Mesendoderm (in vitro differentiated cells): ENCODE measurements around the gene ALS2CL.

ENCODE experiments used
- DNase-seq: peaks from one replicate; pipeline ENCODE4 v3.0.0; 2013
- H2AK5ac ChIP-seq: 2 replicates; pipeline ENCODE4 v1.6.1; 2013; ENCODE audit warnings: low read length, inconsistent platforms
- H2BK120ac ChIP-seq: 2 replicates; pipeline ENCODE4 v1.6.1; 2013; ENCODE audit warnings: low read depth, mild to moderate bottlenecking, low read length, moderate library complexity, mixed read lengths
- H2BK15ac ChIP-seq: replicated peaks from 2 replicates; pipeline ENCODE4 v1.6.1; 2013; ENCODE audit warnings: low read depth, mild to moderate bottlenecking, moderate library complexity
- H2BK5ac ChIP-seq: 2 replicates; pipeline ENCODE4 v1.6.1; 2013; ENCODE audit warnings: low read length, inconsistent platforms
- H3K18ac ChIP-seq: 2 replicates; pipeline ENCODE4 v1.6.1; 2013; ENCODE audit warnings: mild to moderate bottlenecking, low read length, mixed read lengths
- H3K23ac ChIP-seq: one replicate; pipeline ENCODE4 v1.6.1; 2013; ENCODE audit warnings: low read length
- H3K27ac ChIP-seq: 2 replicates; pipeline ENCODE4 v1.5.1; 2013; ENCODE audit warnings: low read depth, mild to moderate bottlenecking, inconsistent platforms, low read length, moderate library complexity
- H3K27me3 ChIP-seq: 2 replicates; pipeline ENCODE4 v1.6.1; 2013; ENCODE audit warnings: low read length, control low read depth, mild to moderate bottlenecking, inconsistent platforms; ENCODE audit not compliant: insufficient read depth, poor library complexity
- H3K36me3 ChIP-seq: 2 replicates; pipeline ENCODE4 v1.6.1; 2013; ENCODE audit warnings: low read length, inconsistent platforms; ENCODE audit not compliant: control insufficient read depth, insufficient read depth
- H3K4ac ChIP-seq: one replicate; pipeline ENCODE4 v1.6.1; 2013; ENCODE audit warnings: low read depth, mild to moderate bottlenecking, low read length, moderate library complexity
- H3K4me1 ChIP-seq: 2 replicates; pipeline ENCODE4 v1.6.1; 2013; ENCODE audit warnings: low read depth, low read length, inconsistent platforms; ENCODE audit not compliant: control insufficient read depth
- H3K4me2 ChIP-seq: 2 replicates; pipeline ENCODE4 v1.6.1; 2013; ENCODE audit warnings: low read length
- H3K4me3 ChIP-seq: 2 replicates; pipeline ENCODE4 v1.5.1; 2013; ENCODE audit warnings: mild to moderate bottlenecking, low read length
- H3K56ac ChIP-seq: one replicate; pipeline ENCODE4 v1.6.1; 2013; ENCODE audit warnings: low read length
- H3K79me1 ChIP-seq: 2 replicates; pipeline ENCODE4 v1.6.1; 2013; ENCODE audit warnings: low read length, inconsistent platforms
- H3K79me2 ChIP-seq: 2 replicates; pipeline ENCODE4 v1.6.1; 2013; ENCODE audit warnings: mild to moderate bottlenecking, low read length; ENCODE audit not compliant: control insufficient read depth, insufficient read depth
- H3K9ac ChIP-seq: 2 replicates; pipeline ENCODE4 v1.6.1; 2013; ENCODE audit warnings: low read length, inconsistent platforms
- H4K5ac ChIP-seq: one replicate; pipeline ENCODE4 v1.6.1; 2013; ENCODE audit warnings: low read length
- H4K8ac ChIP-seq: one replicate; pipeline ENCODE4 v1.6.1; 2013; ENCODE audit warnings: low read depth, mild to moderate bottlenecking, control low read depth, low read length, moderate library complexity
- WGBS: extraction: QIAGEN DNeasy Blood & Tissue Kit; methylation state at CpG from one replicate; pipeline ENCODE4 v1.1.7; 2013; ENCODE audit warnings: low lambda C conversion rate, missing lambda C conversion rate; ENCODE audit not compliant: insufficient coverage; ENCODE audit errors: extremely low coverage; 5-methylcytosine and 5-hydroxymethylcytosine counted together

Gene ALS2CL

GRCh38 chr3:46703013-46703520 lies 9.6 kb upstream of the ALS2CL start:
- Histone ChIP-seq H3K79me2 (no peaks in the 10 kb centered on the region), H2BK15ac (no peak overlapping the region), H3K79me1 (no peaks in the 10 kb centered on the region), H2AK5ac (no peak overlapping the region), H3K4me3 (no peak overlapping the region), H2BK120ac (no peak overlapping the region), H3K4me2 (no peak overlapping the region), H4K5ac (no peak overlapping the region), H3K23ac (peak overlapping the region; percentile 80), H3K4me1 (peaks cover 4% of the 10 kb centered on the region), H3K27ac (no peak overlapping the region), H3K36me3 (no peaks in the 10 kb centered on the region), H3K27me3 (no peaks in the 10 kb centered on the region), H4K8ac (no peak overlapping the region), H3K56ac (peak overlapping the region; percentile 15), H3K9ac (no peak overlapping the region), H3K4ac (no peak overlapping the region), H3K18ac (no peak overlapping the region), H2BK5ac (no peak overlapping the region)
- no CpG with 5 or more reads among the region's 4 CpGs for WGBS
- DNase-seq = no peak

DNA sequence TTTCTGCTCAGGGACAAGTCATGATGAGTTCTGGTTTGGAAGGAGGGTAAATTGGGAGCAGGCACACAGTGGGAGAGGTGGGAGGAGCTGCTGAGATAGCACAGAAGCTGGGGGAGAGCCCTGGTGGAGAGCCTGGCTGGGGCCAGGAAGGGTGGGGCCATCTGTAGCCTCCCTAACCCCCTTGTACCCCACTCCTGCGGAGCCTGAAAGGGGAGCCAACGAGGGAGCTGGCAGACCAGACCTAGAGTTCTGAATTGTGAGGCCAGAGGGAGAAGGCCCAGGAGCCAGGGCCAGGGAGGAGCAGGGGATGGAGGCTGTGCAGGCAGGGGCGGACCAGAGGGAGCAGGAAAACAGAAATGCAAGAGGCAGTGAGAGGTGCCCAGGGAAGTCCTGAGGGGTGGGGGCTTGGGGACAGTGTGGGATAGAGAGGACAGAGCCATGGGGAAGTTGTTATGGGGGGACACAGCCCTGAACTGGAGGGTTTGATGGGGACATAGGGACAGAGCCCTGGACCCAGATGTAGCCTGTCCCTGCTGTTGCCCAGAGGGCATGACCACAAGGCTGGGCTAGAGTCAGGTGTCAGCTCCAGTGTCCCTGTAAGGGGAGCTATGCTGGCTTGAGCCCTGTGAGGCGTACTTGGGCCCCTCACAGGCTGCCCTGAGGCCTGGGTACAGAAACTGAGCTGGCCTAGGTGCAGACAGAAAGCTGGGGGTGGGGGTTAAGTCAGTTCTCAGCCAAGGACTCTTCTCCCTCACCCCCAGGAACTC lies 8.9 kb upstream of the ALS2CL start:
- Histone ChIP-seq H3K18ac (no peak overlapping the region), H4K5ac (no peak overlapping the region), H3K36me3 (no peaks in the 10 kb centered on the region), H3K27me3 (no peaks in the 10 kb centered on the region), H3K4ac (no peak overlapping the region), H3K23ac (no peak overlapping the region), H2BK120ac (no peak overlapping the region), H3K4me1 (peaks cover 4% of the 10 kb centered on the region), H4K8ac (no peak overlapping the region), H2AK5ac (no peak overlapping the region), H3K27ac (no peak overlapping the region), H3K4me3 (no peak overlapping the region), H3K9ac (no peak overlapping the region), H3K56ac (peak overlapping the region; percentile 49), H3K79me1 (no peaks in the 10 kb centered on the region), H3K79me2 (no peaks in the 10 kb centered on the region), H3K4me2 (no peak overlapping the region), H2BK5ac (no peak overlapping the region), H2BK15ac (no peak overlapping the region)
- no CpG with 5 or more reads among the region's 4 CpGs for WGBS
- DNase-seq = no peak

- Histone ChIP-seq H2AK5ac (no peak within 1 kb of the TSS), H2BK15ac (no peak within 1 kb of the TSS), H3K36me3 (no peaks in the 10 kb centered on the region), H3K56ac (peak within 1 kb of the TSS; percentile 49), H2BK5ac (no peak within 1 kb of the TSS), H2BK120ac (no peak within 1 kb of the TSS), H3K18ac (no peak within 1 kb of the TSS), H3K79me1 (no peaks in the 10 kb centered on the region), H3K4ac (no peak within 1 kb of the TSS), H4K5ac (no peak within 1 kb of the TSS), H3K4me3 (no peak within 1 kb of the TSS), H3K27ac (no peak within 1 kb of the TSS), H3K79me2 (no peaks in the 10 kb centered on the region), H3K4me2 (peak within 1 kb of the TSS; percentile 22), H3K27me3 (no peaks in the 10 kb centered on the region), H3K9ac (no peak within 1 kb of the TSS), H3K4me1 (peaks cover 3% of the 10 kb centered on the region), H4K8ac (no peak within 1 kb of the TSS), H3K23ac (peak within 1 kb of the TSS; percentile 45)
- DNase-seq = no peak
- WGBS = no CpG with 5 or more reads among the region's 51 CpGs
These were observed 7.9 kb upstream of the ALS2CL start, which contains the start of gene TMIE for GRCh38 chr3:46701181-46701939. TMIE (plus strand) TSS chr3:46701392; CDS start chr3:46701488, 96 bp downstream.

GRCh38 chr3:46700772-46701171 lies 7.3 kb upstream of the ALS2CL start:
- H4K5ac ChIP-seq = no peak overlapping the region
- no peak overlapping the region for H4K8ac ChIP-seq
- no peak overlapping the region for H3K27ac ChIP-seq
- H3K4me3 ChIP-seq = no peak overlapping the region
- no peaks in the 10 kb centered on the region for H3K79me1 ChIP-seq
- H3K4me1 ChIP-seq = peaks cover 3% of the 10 kb centered on the region
- no peaks in the 10 kb centered on the region for H3K36me3 ChIP-seq
- no peak overlapping the region for H3K4me2 ChIP-seq
- H3K18ac ChIP-seq = no peak overlapping the region
- no peak overlapping the region for H3K56ac ChIP-seq
- DNase-seq = no peak
- H2BK5ac ChIP-seq = no peak overlapping the region
- no peak overlapping the region for H2BK120ac ChIP-seq
- no peak overlapping the region for H3K23ac ChIP-seq
- no peaks in the 10 kb centered on the region for H3K27me3 ChIP-seq
- WGBS = no CpG with 5 or more reads among the region's 4 CpGs
- no peak overlapping the region for H2AK5ac ChIP-seq
- H3K4ac ChIP-seq = no peak overlapping the region
- no peaks in the 10 kb centered on the region for H3K79me2 ChIP-seq
- H2BK15ac ChIP-seq = no peak overlapping the region
- H3K9ac ChIP-seq = no peak overlapping the region

GRCh38 chr3:46699676-46700523 lies 6.4 kb upstream of the ALS2CL start:
- DNase-seq = no peak
- no peak overlapping the region for H4K5ac ChIP-seq
- no peak overlapping the region for H3K18ac ChIP-seq
- no peaks in the 10 kb centered on the region for H3K79me2 ChIP-seq
- no peak overlapping the region for H2BK120ac ChIP-seq
- H4K8ac ChIP-seq = no peak overlapping the region
- H2AK5ac ChIP-seq = no peak overlapping the region
- H3K36me3 ChIP-seq = no peaks in the 10 kb centered on the region
- no peaks in the 10 kb centered on the region for H3K79me1 ChIP-seq
- H3K27me3 ChIP-seq = no peaks in the 10 kb centered on the region
- H3K56ac ChIP-seq = no peak overlapping the region
- no peak overlapping the region for H3K4me2 ChIP-seq
- no peak overlapping the region for H2BK15ac ChIP-seq
- no peak overlapping the region for H3K4ac ChIP-seq
- H3K4me3 ChIP-seq = no peak overlapping the region
- peaks cover 3% of the 10 kb centered on the region for H3K4me1 ChIP-seq
- H3K27ac ChIP-seq = no peak overlapping the region
- no CpG with 5 or more reads among the region's 8 CpGs for WGBS
- H3K23ac ChIP-seq = no peak overlapping the region
- H2BK5ac ChIP-seq = no peak overlapping the region
- no peak overlapping the region for H3K9ac ChIP-seq
